GM12865 (cell line): Measurements from ENCODE around the gene RAC3.

ENCODE experiments used
- DNase-seq: peaks from one replicate; pipeline ENCODE4 v3.0.0; 2010; ENCODE audit warnings: low read depth
- H3K4me3 ChIP-seq: 2 replicates; pipeline ENCODE4 v1.5.1; 2011; ENCODE audit warnings: mild to moderate bottlenecking, low read depth, low read length, control low read depth
- CTCF ChIP-seq: IDR thresholded peaks from 2 replicates; pipeline ENCODE4 v1.5.1; 2011; ENCODE audit warnings: low read length, control low read depth, low read depth, inconsistent platforms; ENCODE audit not compliant: insufficient read depth; ENCODE audit errors: missing control alignments

The RAC3 gene

GRCh38 chr17:82083009-82083408 lies 51.5 kb downstream of the RAC3 start:
- TF ChIP-seq CTCF = no peak
- no peak for DNase-seq
- no peak overlapping the region for H3K4me3 ChIP-seq
